Nucleus accumbens (tissue), 56 donors: ENCODE data around the gene ADAMTS19.
A peak's percentile ranks its signal among the peaks of the same experiment; 100 is the strongest.
"Not testable (repeated sequence)": the region's sequence is repeated elsewhere in the genome, so short reads cannot be mapped to it uniquely, and the experiment has no call there.

Experiments
- DNase-seq, 56 donors: peaks; one replicate each; lab custom pipeline; 2025; lab: John Stamatoyannopoulos, UW

ADAMTS19 gene, protein sequence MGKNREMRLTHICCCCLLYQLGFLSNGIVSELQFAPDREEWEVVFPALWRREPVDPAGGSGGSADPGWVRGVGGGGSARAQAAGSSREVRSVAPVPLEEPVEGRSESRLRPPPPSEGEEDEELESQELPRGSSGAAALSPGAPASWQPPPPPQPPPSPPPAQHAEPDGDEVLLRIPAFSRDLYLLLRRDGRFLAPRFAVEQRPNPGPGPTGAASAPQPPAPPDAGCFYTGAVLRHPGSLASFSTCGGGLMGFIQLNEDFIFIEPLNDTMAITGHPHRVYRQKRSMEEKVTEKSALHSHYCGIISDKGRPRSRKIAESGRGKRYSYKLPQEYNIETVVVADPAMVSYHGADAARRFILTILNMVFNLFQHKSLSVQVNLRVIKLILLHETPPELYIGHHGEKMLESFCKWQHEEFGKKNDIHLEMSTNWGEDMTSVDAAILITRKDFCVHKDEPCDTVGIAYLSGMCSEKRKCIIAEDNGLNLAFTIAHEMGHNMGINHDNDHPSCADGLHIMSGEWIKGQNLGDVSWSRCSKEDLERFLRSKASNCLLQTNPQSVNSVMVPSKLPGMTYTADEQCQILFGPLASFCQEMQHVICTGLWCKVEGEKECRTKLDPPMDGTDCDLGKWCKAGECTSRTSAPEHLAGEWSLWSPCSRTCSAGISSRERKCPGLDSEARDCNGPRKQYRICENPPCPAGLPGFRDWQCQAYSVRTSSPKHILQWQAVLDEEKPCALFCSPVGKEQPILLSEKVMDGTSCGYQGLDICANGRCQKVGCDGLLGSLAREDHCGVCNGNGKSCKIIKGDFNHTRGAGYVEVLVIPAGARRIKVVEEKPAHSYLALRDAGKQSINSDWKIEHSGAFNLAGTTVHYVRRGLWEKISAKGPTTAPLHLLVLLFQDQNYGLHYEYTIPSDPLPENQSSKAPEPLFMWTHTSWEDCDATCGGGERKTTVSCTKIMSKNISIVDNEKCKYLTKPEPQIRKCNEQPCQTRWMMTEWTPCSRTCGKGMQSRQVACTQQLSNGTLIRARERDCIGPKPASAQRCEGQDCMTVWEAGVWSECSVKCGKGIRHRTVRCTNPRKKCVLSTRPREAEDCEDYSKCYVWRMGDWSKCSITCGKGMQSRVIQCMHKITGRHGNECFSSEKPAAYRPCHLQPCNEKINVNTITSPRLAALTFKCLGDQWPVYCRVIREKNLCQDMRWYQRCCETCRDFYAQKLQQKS

GRCh38 chr5:129459777-129460671 is at the start of gene ADAMTS19:
Gene ADAMTS19 (plus strand): TSS chr5:129460298. CDS start chr5:129460392, 94 bp downstream.
- peak in 44 of 56 donors; percentile 1 to 65 (median 26) for DNase-seq

GRCh38 chr5:129410488-129410887 is 49.6 kb upstream of the ADAMTS19 start:
- no peak for DNase-seq

DNA sequence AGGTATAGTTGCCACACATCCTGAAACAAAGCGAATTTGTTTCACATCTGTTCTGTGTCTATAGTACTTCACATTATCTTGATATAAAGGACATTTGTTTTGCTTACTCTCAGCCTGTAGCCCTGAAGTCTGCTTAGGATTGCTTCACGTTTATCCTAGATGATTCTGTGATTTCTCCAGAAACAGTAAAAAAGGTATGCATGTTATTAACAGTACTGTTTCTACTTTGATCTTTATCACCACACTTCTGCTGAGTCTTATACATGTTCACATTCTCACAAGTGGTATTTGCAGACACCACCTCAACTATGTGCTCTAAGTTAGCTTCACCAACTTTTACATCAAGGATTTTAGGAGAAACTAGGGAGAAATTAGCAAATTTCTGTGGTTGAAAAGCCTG is 47.4 kb upstream of the ADAMTS19 start:
- DNase-seq, result no peak

DNA sequence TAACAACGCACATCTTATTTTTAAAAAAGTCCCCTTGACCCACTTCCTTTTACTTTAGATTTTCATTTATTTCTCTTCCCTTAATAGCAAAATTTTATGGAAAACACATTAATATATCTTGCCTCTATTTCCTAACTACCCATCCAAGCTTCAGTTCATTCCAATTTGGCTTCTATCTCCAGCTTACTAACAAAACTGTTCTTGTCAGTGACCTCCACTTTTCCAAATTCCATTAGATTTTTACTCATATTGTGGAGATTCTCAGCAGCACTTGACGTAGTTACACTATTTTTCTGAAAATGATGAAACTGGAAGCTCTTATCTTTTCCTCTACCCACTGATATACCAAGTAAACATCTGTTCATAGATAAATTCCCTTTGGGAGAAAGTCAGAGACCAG is 46.5 kb upstream of the ADAMTS19 start:
- DNase-seq, result no peak

- no peak for DNase-seq
These were observed 40.8 kb upstream of the ADAMTS19 start for GRCh38 chr5:129419292-129419691.

GRCh38 chr5:129425031-129425430 is 35.1 kb upstream of the ADAMTS19 start:
- no peak for DNase-seq

DNA sequence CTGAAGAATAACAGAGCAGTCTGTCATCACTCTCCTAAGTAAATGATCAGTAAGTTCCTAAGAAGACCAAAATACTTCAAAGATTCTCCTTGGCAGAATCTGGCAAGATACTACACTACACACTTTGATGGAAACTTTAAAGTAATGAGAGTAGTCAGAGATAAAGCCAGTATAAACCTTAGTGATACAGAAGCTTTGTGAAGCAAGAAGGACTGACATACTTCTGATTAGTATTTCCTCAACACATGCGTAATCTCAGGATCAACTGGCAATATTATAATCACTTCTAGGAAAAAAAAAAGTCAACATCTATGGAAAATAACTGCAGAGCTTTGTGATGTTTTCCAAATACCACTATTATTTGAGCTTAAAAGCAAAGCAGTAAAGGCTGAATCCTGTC is 34.0 kb upstream of the ADAMTS19 start:
- DNase-seq, result no peak

GRCh38 chr5:129428636-129429035 is 31.5 kb upstream of the ADAMTS19 start:
- not testable (repeated sequence) for DNase-seq

- DNase-seq, result no peak
These were observed 28.7 kb upstream of the ADAMTS19 start for GRCh38 chr5:129431406-129431805.

DNA sequence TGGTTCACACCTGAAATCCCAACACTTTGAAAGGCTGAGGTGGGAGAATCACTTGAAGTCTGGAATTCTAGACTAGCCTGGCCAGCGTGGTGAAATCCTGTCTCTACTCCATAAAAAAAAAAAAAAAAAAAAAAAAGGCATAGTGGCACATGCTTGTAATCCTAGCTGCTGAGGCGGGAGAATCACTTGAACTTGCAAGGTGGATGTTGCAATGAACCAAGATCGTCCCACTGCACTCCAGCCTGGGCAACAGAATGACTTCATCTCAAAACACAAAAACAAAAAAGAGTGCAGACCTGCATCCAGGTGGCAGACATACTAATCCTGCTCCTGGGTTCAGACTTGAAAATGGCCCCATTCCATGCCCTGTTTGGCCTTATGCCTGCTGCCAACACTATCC is 21.8 kb upstream of the ADAMTS19 start:
- DNase-seq, result no peak

DNA sequence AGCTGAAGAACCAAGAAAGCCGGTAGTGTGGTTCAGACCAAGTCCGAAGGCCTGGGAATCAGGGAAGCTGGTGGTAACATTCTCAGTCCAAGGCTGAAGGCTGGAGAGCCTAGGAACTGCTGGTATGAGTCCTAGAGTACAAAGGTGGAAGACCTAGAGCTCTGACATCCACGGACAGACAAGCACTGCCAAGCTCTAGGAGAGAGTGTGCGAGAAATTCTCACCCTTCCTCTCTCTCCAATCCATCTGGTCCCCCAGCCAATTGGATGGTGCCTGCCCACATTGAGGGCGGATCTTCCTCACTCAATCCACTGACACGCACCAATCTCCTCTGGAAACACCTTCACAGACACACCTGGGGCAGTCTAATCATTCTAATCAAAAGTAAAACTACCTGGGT is 19.7 kb upstream of the ADAMTS19 start:
- DNase-seq, result no peak

GRCh38 chr5:129441096-129441495 is 19.0 kb upstream of the ADAMTS19 start:
- DNase-seq, result no peak

GRCh38 chr5:129445379-129445778 is 14.7 kb upstream of the ADAMTS19 start:
- no peak for DNase-seq

DNA sequence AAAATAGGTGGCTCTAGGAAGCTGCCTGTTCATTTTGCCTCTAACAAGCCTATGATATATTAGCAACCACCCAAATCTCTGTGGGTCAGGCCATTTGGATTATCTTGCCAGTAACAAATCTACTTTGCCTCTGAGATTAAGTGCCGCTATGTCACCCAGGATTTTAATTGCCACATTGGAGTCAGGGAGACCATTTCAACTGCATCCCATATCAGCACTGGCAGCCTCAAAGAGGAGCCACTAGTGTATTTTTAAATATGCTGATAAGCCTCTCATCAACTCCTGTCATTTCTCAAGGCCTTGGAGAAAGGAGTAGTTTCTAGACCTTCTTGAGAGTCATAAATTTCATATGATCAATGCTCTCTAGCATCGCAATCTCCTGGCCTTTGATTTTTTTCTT is 12.1 kb upstream of the ADAMTS19 start:
- no peak for DNase-seq

DNA sequence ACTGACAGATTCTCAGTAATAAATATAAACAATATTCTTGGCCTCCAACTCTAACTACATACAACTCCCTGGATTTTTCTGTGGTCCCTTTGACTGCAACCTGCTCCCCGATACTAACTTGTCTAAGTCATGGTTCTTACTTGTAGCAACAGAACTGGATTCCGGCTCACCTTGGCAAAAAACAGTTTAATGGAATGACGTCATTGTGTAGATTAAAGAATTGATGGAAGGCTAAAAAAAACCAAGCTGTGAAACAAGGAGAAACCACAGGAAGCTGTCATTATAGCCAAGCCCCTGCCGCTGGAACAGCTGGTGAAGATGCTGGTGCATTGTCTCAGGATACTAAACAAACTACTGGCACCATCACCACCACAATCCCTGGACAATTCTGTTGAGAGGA is 11.4 kb upstream of the ADAMTS19 start:
- no peak for DNase-seq

DNA sequence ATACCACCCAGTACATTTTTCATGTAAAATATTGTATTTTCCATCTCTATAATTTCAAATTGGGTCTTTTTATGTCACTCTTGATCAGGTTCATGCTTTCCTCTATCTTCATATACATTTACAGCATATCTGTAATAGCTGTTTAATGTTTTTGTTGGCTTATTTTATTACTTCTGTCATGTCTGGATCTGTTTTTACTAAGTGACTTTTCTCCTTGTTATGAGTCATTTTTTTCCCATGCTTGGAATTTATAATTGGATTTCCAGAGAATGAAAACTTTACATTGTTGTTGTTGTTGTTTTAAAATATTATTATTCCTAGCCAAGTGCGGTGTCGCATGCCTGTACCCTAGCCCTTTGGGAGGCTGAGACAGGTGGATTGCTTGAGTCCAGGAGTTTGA is 5.6 kb upstream of the ADAMTS19 start:
- no peak for DNase-seq

- DNase-seq, result peak in 6 of 56 donors; percentile 6 to 46 (median 34)
These were observed 685 bp upstream of the ADAMTS19 start for GRCh38 chr5:129459450-129459776.

- DNase-seq, result no peak
These were observed 506 bp downstream of the ADAMTS19 start for GRCh38 chr5:129460672-129460935.

- peak in 43 of 56 donors; percentile 6 to 72 (median 36) for DNase-seq
These were observed 1.0 kb downstream of the ADAMTS19 start for GRCh38 chr5:129460936-129461710.
